GM10248 (cell line): ENCODE data around the gene ZMIZ2.

Experiments
- CTCF ChIA-PET: fragments of 300-600 bp; sonication (Branson Sonifier 250); formaldehyde crosslinking; extraction: SDS; loops from one replicate; lab custom pipeline; 2021; ENCODE audit warnings: antibody characterized with exemption; lab: Yijun Ruan, JAX
- POLR2A ChIA-PET: fragments of 350-650 bp; sonication (Branson Sonifier 250); formaldehyde crosslinking; extraction: SDS; loops from one replicate; lab custom pipeline; 2020; ENCODE audit warnings: antibody characterized with exemption; lab: Yijun Ruan, JAX
- DNase-seq: peaks from one replicate; pipeline ENCODE4 v3.0.0; 2012; ENCODE audit errors: extremely low spot score
- TF ChIP-seq, protein P1 (sequence below): IDR thresholded peaks from 2 replicates; pipeline ENCODE4 v1.5.1; 2012; ENCODE audit warnings: mild to moderate bottlenecking, low read depth; ENCODE audit errors: extremely low read depth, missing control alignments, control extremely low read depth

Gene ZMIZ2

GRCh38 chr7:44805950-44806349 is 57.3 kb downstream of the ZMIZ2 start:
- TF ChIP-seq, protein P1, sequence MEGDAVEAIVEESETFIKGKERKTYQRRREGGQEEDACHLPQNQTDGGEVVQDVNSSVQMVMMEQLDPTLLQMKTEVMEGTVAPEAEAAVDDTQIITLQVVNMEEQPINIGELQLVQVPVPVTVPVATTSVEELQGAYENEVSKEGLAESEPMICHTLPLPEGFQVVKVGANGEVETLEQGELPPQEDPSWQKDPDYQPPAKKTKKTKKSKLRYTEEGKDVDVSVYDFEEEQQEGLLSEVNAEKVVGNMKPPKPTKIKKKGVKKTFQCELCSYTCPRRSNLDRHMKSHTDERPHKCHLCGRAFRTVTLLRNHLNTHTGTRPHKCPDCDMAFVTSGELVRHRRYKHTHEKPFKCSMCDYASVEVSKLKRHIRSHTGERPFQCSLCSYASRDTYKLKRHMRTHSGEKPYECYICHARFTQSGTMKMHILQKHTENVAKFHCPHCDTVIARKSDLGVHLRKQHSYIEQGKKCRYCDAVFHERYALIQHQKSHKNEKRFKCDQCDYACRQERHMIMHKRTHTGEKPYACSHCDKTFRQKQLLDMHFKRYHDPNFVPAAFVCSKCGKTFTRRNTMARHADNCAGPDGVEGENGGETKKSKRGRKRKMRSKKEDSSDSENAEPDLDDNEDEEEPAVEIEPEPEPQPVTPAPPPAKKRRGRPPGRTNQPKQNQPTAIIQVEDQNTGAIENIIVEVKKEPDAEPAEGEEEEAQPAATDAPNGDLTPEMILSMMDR, result no peak
- DNase-seq, result no peak
- POLR2A ChIA-PET, result interaction anchor here (0.6 to 0.8 kb wide), 2 partner anchors 9 to 31 kb away, joined by 3 read pairs; no protein-coding TSS in a partner anchor
- CTCF ChIA-PET, result interaction anchor here (1.4 to 1.8 kb wide), 2 partner anchors 8 to 9 kb away, joined by 4 to 5 read pairs; partner anchors contain the start of gene PPIA

DNA sequence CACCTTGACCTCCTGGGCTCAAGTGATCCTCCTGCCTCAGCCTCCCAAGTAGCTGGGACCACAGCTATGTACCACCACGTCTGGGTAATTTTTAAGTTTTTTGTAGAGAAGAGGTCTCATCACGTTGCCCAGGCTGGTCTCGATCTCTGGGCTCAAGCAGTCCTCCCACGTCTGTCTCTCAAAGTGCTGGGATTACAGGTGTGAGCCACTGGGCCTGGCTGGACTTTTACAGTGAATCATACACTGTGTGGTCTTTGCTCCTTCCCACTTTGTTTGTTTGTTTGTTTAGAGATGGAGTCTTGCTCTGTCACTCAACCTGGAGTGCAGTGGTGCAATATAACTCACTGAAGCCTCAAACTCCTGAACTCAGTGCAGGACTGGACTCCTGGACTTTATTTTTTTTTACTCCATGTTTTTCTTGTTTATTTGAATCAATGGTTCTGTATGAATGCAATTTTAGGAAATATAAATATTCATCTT is 60.3 kb downstream of the ZMIZ2 start:
- DNase-seq, result no peak
- CTCF ChIA-PET, result interaction anchor here (1.1 to 4.3 kb wide), 2 partner anchors 10 to 48 kb away, joined by 3 to 24 read pairs; partner anchors contain the start of gene PPIA
- POLR2A ChIA-PET, result interaction anchor here (0.7 kb wide), 1 partner anchor 201 kb away, joined by 4 read pairs; no protein-coding TSS in a partner anchor
- TF ChIP-seq, protein P1, result no peak

- TF ChIP-seq, protein P1, result no peak
- DNase-seq, result no peak
- CTCF ChIA-PET, result interaction anchor here (1.3 to 4.3 kb wide), 3 partner anchors 12 to 24 kb away, joined by 4 to 24 read pairs (median 4); partner anchors contain the start of gene PPIA
- POLR2A ChIA-PET, result interaction anchor here (1.2 kb wide), 1 partner anchor 14 kb away, joined by 3 read pairs; the partner anchor contains the start of gene PPIA
These were observed 62.4 kb downstream of the ZMIZ2 start for GRCh38 chr7:44811093-44811492.

GRCh38 chr7:44811571-44811970 is 62.9 kb downstream of the ZMIZ2 start:
- TF ChIP-seq, protein P1, result no peak
- no peak for DNase-seq
- CTCF ChIA-PET, result interaction anchor here (0.7 to 4.3 kb wide), 4 partner anchors 13 to 156 kb away, joined by 3 to 24 read pairs (median 4); partner anchors contain the start of gene PPIA
- POLR2A ChIA-PET, result interaction anchor here (1.2 kb wide), 1 partner anchor 15 kb away, joined by 3 read pairs; the partner anchor contains the start of gene PPIA

DNA sequence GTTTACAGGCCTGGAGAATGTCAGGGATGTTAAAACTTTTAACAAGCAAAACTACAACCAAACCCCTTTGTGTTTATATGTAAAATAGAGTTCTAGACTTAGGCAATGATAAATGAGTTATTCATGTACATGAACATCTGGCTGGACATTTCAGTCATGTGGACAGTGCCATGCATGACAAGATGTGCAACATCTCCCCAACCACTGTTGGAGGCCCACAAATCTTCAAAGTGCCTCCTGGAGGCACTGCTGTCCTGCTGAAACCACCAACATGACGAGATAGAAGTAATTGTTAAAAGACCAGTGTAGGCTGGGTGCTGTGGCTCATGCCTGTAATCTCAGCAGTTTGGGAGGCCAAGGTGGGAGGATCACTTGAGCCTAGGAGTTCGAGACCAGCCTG is 66.3 kb downstream of the ZMIZ2 start:
- CTCF ChIA-PET, result no interaction called here
- DNase-seq, result no peak
- TF ChIP-seq, protein P1, result no peak
- POLR2A ChIA-PET, result no interaction called here

DNA sequence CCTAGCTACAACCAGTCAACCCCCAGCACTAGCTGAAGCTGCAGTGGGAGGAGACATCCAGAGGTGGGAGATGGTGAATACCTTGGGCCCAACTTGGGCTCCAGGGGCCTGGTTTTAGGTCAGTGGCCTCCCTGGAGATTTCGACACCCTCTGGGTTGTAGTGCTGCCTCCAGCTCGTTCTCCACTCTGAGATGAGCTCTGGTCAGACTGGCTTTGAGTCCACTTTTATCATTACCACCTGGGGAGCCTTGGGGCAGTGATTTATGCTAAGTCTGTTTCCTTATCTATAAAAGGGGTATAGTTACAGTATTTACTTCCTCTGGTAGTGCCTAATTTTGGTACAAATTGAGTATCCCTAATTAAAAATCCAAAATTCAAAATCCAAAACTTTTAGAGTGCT is 70.6 kb downstream of the ZMIZ2 start:
- DNase-seq, result no peak
- TF ChIP-seq, protein P1, result no peak
- ChIA-PET CTCF (interaction anchor here (1.2 to 1.7 kb wide), 2 partner anchors 8 to 21 kb away, joined by 3 read pairs; no protein-coding TSS in a partner anchor), POLR2A (no interaction called here)
